Endothelial cell of umbilical vein (primary cell): Measurements from ENCODE around the gene MFAP4. TPM values are rescaled to one million over a fixed set of nuclear protein-coding genes. Genes with fewer than 3 reads are reported as not detected.

ENCODE experiments used
- BruUV-seq: library from RNA; stranded (reverse); fragments of 400-500 nt; replicated peaks from 2 replicates; lab custom pipeline; 2021; lab: Mats Ljungman, UMichigan
- CTCF ChIA-PET: fragments of 300-600, 350-600 bp; sonication (Branson Sonifier 250); formaldehyde crosslinking; loops from one replicate; lab custom pipeline; 2021; ENCODE audit warnings: antibody characterized with exemption, inconsistent platforms; lab: Charles Lee
- POLR2A ChIA-PET: fragments of 300-600, 350-600 bp; sonication (Branson Sonifier 250); formaldehyde crosslinking; loops from one replicate; lab custom pipeline; 2021; ENCODE audit warnings: antibody characterized with exemption, inconsistent platforms; lab: Charles Lee
- DNase-seq: peaks from one replicate; pipeline ENCODE4 v3.0.0-alpha.2; 2011; ENCODE audit warnings: low read depth, low spot score
- FAIRE-seq: peaks from 2 replicates; lab custom pipeline; 2011; peaks lifted over from hg19 to GRCh38; lab: Jason Lieb, UNC
- H2AFZ ChIP-seq: 2 replicates; pipeline ENCODE4 v1.6.0; 2012; ENCODE audit warnings: low read depth, low read length, control low read depth, inconsistent platforms
- H3K27ac ChIP-seq: 2 replicates; pipeline ENCODE4 v1.5.1; 2011; ENCODE audit warnings: low read depth, mild to moderate bottlenecking, control low read depth, low read length, moderate library complexity; ENCODE audit not compliant: insufficient read depth
- H3K27me3 ChIP-seq, 2 experiments: 2 replicates each; pipeline versions ENCODE4 v1.6.0 to v1.6.1; 2011; ENCODE audit warnings: low read length in 2 of 2, mixed read lengths in 1 of 2; ENCODE audit not compliant: control insufficient read depth in 2 of 2, insufficient read depth in 2 of 2
- H3K36me3 ChIP-seq, 2 experiments: 2 replicates in 1 of 2; 3 replicates in 1 of 2; pipeline ENCODE4 v1.5.1; 2011; ENCODE audit warnings: low read length in 2 of 2, mild to moderate bottlenecking in 1 of 2, moderate library complexity in 1 of 2; ENCODE audit not compliant: control insufficient read depth in 2 of 2, insufficient read depth in 2 of 2; ENCODE audit errors: extremely low read depth in 1 of 2
- H3K4me1 ChIP-seq: 3 replicates; pipeline ENCODE4 v1.5.1; 2011; ENCODE audit warnings: mild to moderate bottlenecking, low read length; ENCODE audit not compliant: control insufficient read depth, insufficient read depth; ENCODE audit errors: extremely low read depth
- H3K4me2 ChIP-seq: 2 replicates; pipeline ENCODE4 v1.6.1; 2011; ENCODE audit warnings: low read length, control low read depth, mixed read lengths; ENCODE audit not compliant: insufficient read depth
- H3K4me3 ChIP-seq, 3 experiments: fragments of 200-600 bp in 1 of 3; sonication (generic), shearing (Covaris generic) in 1 of 3; replicated peaks in 1 of 3; 2 replicates each; pipeline ENCODE4 v1.5.1; 2011 to 2016; ENCODE audit warnings: control low read depth in 3 of 3, low read length in 3 of 3, mild to moderate bottlenecking in 2 of 3, inconsistent platforms in 1 of 3, low read depth in 1 of 3, moderate library complexity in 1 of 3; ENCODE audit not compliant: insufficient read depth in 1 of 3
- H3K79me2 ChIP-seq: 2 replicates; pipeline ENCODE4 v1.6.0; 2012; ENCODE audit warnings: low read length, inconsistent platforms; ENCODE audit not compliant: control insufficient read depth, insufficient read depth
- H3K9ac ChIP-seq: replicated peaks from 2 replicates; pipeline ENCODE3; 2011; ENCODE audit warnings: low read length, control low read depth; ENCODE audit not compliant: insufficient read depth; ENCODE audit errors: extremely low read depth
- H3K9me1 ChIP-seq: replicated peaks from 3 replicates; pipeline ENCODE4 v1.6.0; 2011; ENCODE audit warnings: mild to moderate bottlenecking, low read length; ENCODE audit not compliant: control insufficient read depth, insufficient read depth; ENCODE audit errors: extremely low read depth
- H3K9me3 ChIP-seq: replicated peaks from 2 replicates; pipeline ENCODE4 v1.5.1; 2012; ENCODE audit warnings: low read length, inconsistent platforms; ENCODE audit not compliant: control insufficient read depth, insufficient read depth
- H4K20me1 ChIP-seq: replicated peaks from 2 replicates; pipeline ENCODE3; 2011; ENCODE audit warnings: mild to moderate bottlenecking, low read length; ENCODE audit not compliant: control insufficient read depth, insufficient read depth; ENCODE audit errors: extremely low read depth
- CTCF ChIP-seq, 2 donors: IDR thresholded peaks; 1 replicate in 1 of 2; 2 replicates in 1 of 2; pipeline ENCODE4 v1.5.1; 2011; ENCODE audit warnings: low read length in 2 of 2, mild to moderate bottlenecking in 2 of 2, moderate library complexity in 2 of 2, control low read depth in 1 of 2, inconsistent platforms in 1 of 2, low read depth in 1 of 2; ENCODE audit not compliant: insufficient read depth in 1 of 2; ENCODE audit errors: extremely low read depth in 1 of 2
- EZH2 ChIP-seq: IDR thresholded peaks from 2 replicates; pipeline ENCODE4 v1.6.1; 2012; ENCODE audit warnings: borderline replicate concordance, low read depth, mild to moderate bottlenecking, moderate library complexity, low read length, inconsistent platforms; ENCODE audit not compliant: severe bottlenecking
- FOS ChIP-seq: IDR thresholded peaks from 2 replicates; pipeline ENCODE4 v1.6.1; 2011; ENCODE audit warnings: mild to moderate bottlenecking, low read length, moderate library complexity, borderline replicate concordance; ENCODE audit not compliant: insufficient read depth
- GATA2 ChIP-seq: IDR thresholded peaks from 2 replicates; pipeline ENCODE4 v1.7.0; 2011; ENCODE audit warnings: low read depth, mild to moderate bottlenecking, moderate library complexity, mixed read lengths, low read length; ENCODE audit not compliant: insufficient read length, insufficient read depth
- JUN ChIP-seq: IDR thresholded peaks from 2 replicates; pipeline ENCODE4 v1.6.1; 2011; ENCODE audit warnings: borderline replicate concordance, low read depth; ENCODE audit not compliant: insufficient read length, insufficient read depth
- MAX ChIP-seq: IDR thresholded peaks from 2 replicates; pipeline ENCODE4 v1.6.1; 2011; ENCODE audit not compliant: insufficient read depth, insufficient read length
- MYC ChIP-seq: IDR thresholded peaks from one replicate; pipeline ENCODE4 v1.6.1; 2011; ENCODE audit warnings: mild to moderate bottlenecking, low read depth, low read length
- POLR2A ChIP-seq: IDR thresholded peaks from 2 replicates; pipeline ENCODE4 v1.6.1; 2012; ENCODE audit warnings: low read depth, mild to moderate bottlenecking, control low read depth, low read length
- POLR2AphosphoS5 ChIP-seq: IDR thresholded peaks from 2 replicates; pipeline ENCODE4 v1.6.1; 2012; ENCODE audit warnings: low read depth, mild to moderate bottlenecking, control low read depth, low read length, moderate library complexity; ENCODE audit not compliant: insufficient read depth
- dilution Hi-C: fragments of 300-500 bp; cut with MboI; formaldehyde crosslinking; loops from one replicate; pipeline ENCODE4 v1.15.0; 2019; ENCODE audit warnings: low sequenced_read_pairs; ENCODE audit not compliant: extremely low pct_ligation_motif_present
- intact Hi-C: fragments of 100-400 bp; cut with micrococcal nuclease; formaldehyde crosslinking; loops from one replicate; pipeline ENCODE4 v1.10.0; 2022
- polyA plus RNA-seq, 4 experiments: library from polyadenylated mRNA; depleted of rRNA in 3 of 4; stranded (reverse) in 3 of 4; unstranded in 1 of 4; fragments of >200 nt; gene quantifications; 2 replicates each; pipeline versions ENCODE4 v1.2.1 to v1.2.3, GENCODE V29; 2011 to 2012; ENCODE audit warnings: missing spikeins in 1 of 4
- total RNA-seq: library from RNA; stranded (reverse); gene quantifications from 2 replicates; pipeline ENCODE4 v1.2.3, GENCODE V29; 2021

The MFAP4 gene
- total and polyA plus RNA-seq, 2 donors (not counting 3 experiments of a cell fraction or from before 2014, with no cell fraction given), result not detected

GRCh38 chr17:19410091-19410490 is 23.1 kb upstream of the MFAP4 start:
- H3K4me2 ChIP-seq, result no peak overlapping the region
- H3K27ac ChIP-seq, result no peak overlapping the region
- no peak for FAIRE-seq
- H4K20me1 ChIP-seq, result no peaks in the 10 kb centered on the region
- H3K27me3 ChIP-seq, result peaks cover 4 to 7% of the 10 kb centered on the region in 2 experiments
- no peak for DNase-seq
- H2AFZ ChIP-seq, result no peak overlapping the region
- ChIA-PET CTCF (interaction anchor here (1.6 kb wide), 1 partner anchor 45 kb away, joined by 4 read pairs; no protein-coding TSS in a partner anchor), POLR2A (no interaction called here)
- BruUV-seq, result no TSS peak
- no peaks in the 10 kb centered on the region for H3K9me3 ChIP-seq
- dilution Hi-C loops (no loop called here), intact Hi-C loops (no loop called here)
- no peaks in the 10 kb centered on the region for H3K9me1 ChIP-seq
- H3K9ac ChIP-seq, result no peak overlapping the region
- no peaks in the 10 kb centered on the region for H3K79me2 ChIP-seq
- no peaks in the 10 kb centered on the region for H3K4me1 ChIP-seq
- no peak overlapping the region for H3K4me3 ChIP-seq
- H3K36me3 ChIP-seq, result no peaks in the 10 kb centered on the region
- TF ChIP-seq GATA2, result no peak
- TF ChIP-seq MAX, result no peak
- TF ChIP-seq EZH2, result no peak
- no peak for TF ChIP-seq JUN
- TF ChIP-seq CTCF (IDR thresholded peaks at IDR 0.05; ENCODE audit: extremely low read depth in 1 of 2, insufficient read depth in 1 of 2, low read depth in 1 of 2, low read length in 2 of 2), result no peak
- no peak for TF ChIP-seq POLR2A
- TF ChIP-seq POLR2AphosphoS5, result no peak
- no peak for TF ChIP-seq MYC
- TF ChIP-seq FOS, result no peak
